ENCODE data around the gene FAM98B.
"Not testable (repeated sequence)": the region's sequence is repeated elsewhere in the genome, so short reads cannot be mapped to it uniquely, and the experiment has no call there.

The FAM98B gene
- 10.3 to 15.9 (median 13.2) reads per million in 4 experiments for total RNA-seq

GRCh38 chr15:38453971-38454695 lies at the start of gene FAM98B:
Gene FAM98B, plus strand, starts transcription at chr15:38454127. Its CDS starts 35 bp downstream, at chr15:38454162.
- DNase-seq, result peak; percentile 66

DNA sequence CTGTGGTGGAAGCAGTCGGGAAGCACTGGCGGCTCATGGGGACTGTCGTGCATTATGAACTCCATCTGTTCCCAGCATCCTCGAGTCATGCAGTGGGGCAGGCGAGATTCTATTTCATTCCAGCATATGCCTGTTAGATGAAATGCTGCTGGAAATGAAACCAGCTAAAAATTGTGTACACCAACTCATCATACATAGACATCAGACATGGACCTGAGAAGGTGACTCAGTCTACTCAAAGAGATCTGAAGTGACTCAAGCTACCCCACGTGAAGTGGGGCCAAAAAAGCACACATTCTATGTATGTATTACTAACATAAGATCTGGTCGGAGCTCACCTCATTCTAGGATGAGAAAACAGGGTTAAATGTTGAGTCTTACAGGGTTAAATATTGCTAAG lies 47.5 kb upstream of the FAM98B start:
- DNase-seq, result no peak

- DNase-seq, result no peak
These were observed 45.4 kb upstream of the FAM98B start for GRCh38 chr15:38408576-38408975.

- no peak for DNase-seq
These were observed 42.0 kb upstream of the FAM98B start for GRCh38 chr15:38411902-38412301.

DNA sequence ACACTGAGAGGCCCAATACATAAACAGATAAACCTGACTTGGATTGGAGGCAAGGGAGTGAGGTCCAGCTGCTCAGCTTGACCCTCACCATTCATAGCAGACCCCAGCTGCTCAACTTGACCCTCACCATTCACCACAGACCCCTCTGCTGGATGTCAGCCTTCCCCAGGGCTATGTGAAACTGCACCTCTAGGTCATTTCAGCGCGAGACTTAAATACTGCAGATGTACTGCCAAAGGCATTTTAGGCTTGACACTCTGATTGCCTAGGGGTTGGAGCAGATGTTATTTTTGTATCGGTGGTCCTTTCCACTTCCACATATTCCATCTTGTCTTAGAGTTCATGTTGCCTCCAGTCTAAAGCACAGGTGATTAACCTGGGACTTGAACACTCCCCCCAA lies 41.5 kb upstream of the FAM98B start:
- no peak for DNase-seq

DNA sequence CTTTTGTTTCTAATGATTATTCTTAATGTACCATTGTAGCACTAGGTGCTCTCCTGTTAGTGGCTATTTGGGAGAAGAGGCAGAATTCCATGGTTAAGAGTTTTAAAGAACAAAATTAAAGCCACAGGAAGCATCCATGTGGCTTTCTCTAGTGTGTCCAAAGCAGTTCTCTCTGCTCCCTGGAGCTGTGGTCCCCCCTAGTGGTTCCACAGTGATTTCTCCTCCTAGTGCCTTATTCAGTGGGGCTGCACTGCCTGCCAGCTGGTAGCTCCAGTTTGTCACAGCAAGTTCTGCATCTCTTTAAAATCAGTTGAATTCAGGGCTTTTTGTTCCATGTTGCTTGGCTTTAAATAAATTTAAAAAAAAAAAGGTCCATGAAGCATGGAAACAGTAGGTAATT lies 39.6 kb upstream of the FAM98B start:
- no peak for DNase-seq

- DNase-seq, result no peak
These were observed 32.7 kb upstream of the FAM98B start for GRCh38 chr15:38421069-38421690.

DNA sequence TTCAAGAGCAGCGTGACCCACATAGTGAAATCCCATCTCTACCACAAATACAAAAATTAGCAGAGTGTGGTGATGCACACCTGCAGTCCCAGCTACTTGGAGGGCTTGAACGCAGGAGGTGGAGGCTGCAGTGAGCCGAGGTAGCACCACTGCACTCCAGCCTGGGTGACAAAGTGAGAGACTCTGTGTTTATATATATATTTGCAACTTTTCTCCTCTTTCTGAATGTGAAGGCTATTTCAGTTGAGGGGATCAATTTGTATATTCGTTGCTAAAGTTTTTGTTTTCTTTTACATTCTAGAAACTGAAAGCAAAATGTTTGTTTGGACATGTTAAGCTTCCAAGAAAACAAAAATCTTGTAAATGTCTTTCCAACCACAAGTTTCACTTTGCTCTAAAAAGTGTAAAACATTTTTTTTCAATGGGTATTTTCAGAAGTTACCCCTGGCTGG lies 29.8 kb upstream of the FAM98B start:
- DNase-seq, result no peak

DNA sequence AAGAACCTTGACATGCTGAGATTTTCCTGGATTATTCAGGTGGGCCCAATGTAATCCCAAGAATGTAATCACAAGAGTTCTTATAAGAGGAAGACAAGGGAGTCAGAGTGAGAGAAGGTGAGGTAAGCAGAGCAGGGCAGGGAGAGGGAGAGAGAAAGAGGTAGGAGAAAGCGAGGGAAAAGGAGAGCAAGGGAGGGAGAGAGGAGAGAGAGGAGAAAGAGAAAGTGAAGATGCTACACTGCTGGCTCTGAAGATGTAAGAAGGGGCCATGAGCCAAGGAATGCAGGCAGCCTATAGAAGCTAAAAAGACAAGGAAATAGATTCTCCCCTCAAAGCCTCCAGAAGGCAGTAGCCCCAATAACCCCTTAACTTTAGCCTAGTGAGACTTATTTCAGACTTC lies 28.7 kb upstream of the FAM98B start:
- no peak for DNase-seq

DNA sequence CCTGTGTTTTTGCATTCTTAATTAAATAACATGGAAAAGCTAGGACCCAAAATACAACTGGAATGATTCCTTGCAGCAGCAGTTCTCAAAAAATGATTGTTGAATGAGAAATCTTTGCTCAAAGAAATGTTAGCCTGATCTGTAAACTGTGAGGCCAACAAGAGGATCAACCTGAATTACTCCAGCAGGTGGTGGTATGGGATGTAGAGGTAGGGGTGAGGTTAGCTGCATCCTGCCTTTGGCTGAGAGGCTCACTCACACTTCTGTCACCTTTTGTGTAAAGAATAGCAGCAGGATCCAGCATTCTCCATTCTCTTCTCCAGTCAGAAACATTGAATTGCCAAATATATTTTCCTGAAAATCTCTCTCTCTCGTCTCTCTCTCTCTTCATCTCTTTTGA lies 26.5 kb upstream of the FAM98B start:
- no peak for DNase-seq

DNA sequence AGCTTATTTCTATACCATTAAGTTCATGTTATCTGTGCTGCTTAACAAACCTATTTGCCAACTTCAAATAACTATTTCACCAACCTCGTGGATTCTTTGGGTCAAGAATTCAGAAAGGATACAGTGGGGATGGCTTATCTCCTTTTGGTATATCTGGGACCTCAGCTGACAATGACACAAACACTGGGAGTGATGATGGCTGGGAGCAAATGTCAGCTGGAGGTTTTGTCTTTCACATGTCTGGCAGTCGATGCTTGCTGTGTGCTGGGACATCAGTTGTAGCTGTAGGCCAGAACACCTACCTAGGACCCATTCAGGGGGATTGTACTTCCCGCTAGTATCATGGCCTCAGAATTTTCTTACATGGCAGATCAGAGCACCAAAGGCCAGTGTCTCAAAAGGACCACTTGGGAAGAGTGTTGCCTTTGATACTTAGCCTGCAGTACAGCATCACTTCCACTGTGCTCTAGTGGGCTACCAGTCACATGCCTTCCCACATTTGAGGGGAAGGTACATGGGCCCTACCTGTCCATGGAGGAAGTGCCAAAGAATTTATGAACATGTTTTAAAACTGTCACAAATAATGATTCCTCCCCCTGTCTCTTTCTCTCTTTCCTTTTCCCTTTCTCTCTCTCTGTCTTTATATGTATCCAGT lies 23.7 kb upstream of the FAM98B start:
- DNase-seq, result no peak

DNA sequence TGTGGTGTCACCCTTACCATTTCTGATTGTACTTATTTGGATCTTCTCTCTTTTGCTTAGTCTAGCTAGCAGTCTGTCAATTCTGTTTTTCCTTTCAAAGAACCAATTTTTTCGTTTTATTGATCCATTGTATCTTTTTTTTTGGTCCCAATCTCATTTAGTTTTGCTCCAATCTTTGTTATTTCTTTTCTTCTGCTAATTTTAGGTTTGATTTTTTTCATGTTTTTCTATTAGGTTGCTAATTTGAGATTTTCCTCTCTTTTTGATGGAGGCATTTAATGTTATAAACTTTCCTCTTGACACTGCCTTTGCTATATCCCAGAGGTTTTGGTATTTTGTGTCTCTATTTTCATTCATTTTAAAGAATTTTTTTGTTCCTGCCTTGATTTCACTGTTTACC lies 16.9 kb upstream of the FAM98B start:
- no peak for DNase-seq

DNA sequence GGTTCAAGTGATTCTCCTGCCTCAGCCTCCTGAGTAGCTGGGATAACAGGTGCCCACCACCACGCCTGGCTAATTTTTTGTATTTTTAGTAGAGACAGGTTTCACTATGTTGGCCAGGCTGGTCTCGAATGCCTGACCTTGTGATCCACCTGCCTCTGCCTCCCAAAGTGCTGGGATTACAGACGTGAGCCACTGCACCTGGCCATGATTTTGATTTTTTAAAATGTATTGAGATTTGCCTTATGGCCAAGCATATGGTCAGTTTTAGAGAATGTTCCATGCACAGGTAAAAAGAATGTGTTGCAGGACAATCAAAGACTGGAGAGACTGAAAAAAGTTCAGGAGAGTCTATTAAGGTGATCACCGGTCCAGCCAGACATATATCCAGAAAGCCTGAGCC lies 16.3 kb upstream of the FAM98B start:
- not testable (repeated sequence) for DNase-seq

DNA sequence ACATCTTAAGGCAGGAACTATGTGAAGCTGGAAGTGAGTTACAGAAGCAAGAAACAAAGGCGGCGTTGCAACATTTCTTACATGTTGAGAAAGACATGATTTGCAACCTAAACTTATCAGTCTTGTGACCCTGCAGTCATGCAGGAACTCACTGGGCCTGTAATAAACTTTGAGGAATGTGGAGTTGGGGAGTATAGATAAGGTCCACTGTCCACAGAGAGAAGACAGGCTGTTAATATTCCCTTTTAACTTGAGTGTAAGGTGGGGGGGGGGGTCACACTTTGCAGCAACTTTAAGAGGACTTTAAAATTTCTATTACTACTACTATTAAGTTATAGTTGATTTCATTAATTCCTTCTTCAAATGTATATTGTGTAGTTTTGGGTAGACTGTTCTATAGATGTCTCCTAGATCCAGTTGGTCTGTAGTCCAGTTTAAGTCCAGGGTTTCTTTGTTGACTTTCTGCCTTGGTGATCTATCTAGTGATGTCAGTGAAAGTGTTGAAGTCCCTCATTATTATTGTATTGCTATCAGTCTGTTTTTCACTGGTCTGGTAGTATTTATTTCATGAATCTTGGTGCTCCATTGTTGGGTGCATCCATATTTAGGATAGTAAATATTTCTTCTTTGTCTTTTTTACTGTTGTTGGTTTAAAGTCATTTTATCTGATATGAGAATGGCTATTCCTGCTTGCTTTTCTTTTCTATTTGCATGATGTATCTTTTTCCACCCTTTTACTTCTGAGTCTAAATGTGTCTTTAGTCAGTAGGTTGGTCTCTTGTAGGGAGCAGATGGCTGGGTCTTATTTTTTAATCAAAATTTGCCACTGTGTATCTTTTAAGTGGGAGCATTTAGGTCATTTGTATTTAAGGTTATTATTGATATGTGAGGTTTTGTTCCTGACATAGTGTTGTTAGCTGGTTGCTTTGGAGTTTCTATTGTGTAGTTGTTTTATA lies 15.6 kb upstream of the FAM98B start:
- DNase-seq, result no peak

- DNase-seq, result peak; percentile 22
These were observed 13.4 kb upstream of the FAM98B start for GRCh38 chr15:38440353-38441129.

- no peak for DNase-seq
These were observed 12.8 kb upstream of the FAM98B start for GRCh38 chr15:38441130-38441519.

DNA sequence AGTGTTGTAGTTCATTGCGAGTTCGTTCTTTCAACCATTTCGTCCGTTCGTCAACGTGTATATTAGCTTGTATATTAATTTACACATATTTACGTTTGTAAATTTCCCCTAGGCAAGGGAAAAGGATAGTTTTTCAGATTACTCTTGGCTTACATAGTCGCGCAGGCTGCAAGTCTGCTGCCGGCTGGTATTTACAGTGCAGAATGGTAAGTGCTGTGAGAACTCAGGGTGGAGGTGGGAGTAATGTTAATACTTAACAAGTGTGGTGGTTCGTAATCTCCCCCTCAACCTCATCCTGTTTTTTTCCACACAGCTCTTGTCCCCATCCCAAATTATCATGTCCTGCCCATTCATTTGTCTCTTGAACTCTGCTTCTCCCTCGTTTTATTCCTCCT lies 766 bp downstream of the FAM98B start:
- no peak for DNase-seq

DNA sequence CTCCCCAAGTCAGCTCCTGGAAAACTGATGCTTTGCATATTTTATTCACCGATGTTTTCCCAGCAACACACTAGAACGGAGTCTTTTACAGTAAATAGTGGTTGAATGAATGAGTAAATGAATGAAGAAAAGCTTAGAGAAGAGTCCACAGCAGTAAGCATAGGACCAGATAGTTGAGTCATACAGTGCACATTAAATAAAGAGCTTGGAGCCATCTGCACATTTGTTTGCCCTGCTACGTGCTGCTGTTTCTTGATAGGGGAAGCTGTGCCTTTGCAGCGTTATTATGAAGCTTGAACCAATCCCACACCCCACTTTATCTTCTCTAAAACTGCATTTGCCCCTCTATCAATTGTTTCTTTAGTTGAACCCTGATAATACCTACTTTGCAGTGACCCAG lies 1.2 kb downstream of the FAM98B start:
- DNase-seq, result no peak

DNA sequence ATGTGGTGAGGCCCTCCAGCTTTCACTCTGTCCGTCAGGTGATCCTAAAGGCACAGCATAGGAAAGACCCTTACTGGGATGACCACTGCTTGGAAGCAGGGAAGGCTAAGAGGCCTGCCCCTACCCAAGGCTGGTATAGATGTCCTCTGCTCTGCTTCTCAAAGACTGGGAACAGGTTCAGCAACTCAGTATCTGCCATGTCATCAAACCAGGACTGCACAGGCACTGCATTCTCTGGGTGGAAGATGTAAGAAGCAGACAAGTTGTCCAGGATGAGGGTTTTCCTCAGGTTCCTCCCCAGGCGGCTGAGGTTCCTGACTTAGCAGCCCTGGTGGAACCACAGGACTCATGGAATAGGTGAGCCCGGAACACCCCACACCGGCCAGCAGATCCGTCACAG lies 4.7 kb downstream of the FAM98B start:
- no peak for DNase-seq

- no peak for DNase-seq
These were observed 5.6 kb downstream of the FAM98B start for GRCh38 chr15:38459480-38459879.

DNA sequence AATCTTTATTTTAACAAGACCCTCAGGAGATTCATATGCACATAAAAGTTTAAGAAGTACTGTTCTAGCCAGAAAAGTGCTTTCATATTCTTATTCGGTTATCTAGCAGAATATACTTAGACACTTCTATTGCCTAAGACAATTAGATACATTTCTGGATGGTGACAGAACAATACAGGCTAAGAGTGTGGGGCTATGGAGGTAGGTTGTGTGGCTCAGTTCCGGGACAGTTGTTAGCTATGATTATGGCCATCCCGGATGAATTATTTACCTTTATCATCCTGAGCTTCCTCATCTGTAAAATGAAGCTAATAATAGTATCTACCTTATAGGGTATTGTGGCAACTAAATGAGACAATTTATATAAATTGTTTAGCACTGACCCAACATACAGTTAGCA lies 6.6 kb downstream of the FAM98B start:
- no peak for DNase-seq

All from effector CD8-positive, alpha-beta T cell (primary cell).